Naive thymus-derived CD8-positive, alpha-beta T cell (primary cell): Measurements from ENCODE around the gene NDUFA12. TPM values are rescaled to one million over a fixed set of nuclear protein-coding genes. Genes with fewer than 3 reads are reported as not detected.

Experiments used
- ATAC-seq, 2 donors: fragments of 150-1000 bp; cut with Tn5 transposase in 1 of 2; sonication (Bioruptor Pico), chemical (Tn5 transposase) in 1 of 2; 1 replicate in 1 of 2; 2 replicates in 1 of 2; pipeline ENCODE4 v1.10.0; 2021; ENCODE audit warnings: mild to moderate bottlenecking in 2 of 2, moderate library complexity in 2 of 2
- POLR2A ChIA-PET: fragments of 350-600 bp; sonication (Branson Sonifier 250); formaldehyde crosslinking; loops from one replicate; lab custom pipeline; 2021; ENCODE audit warnings: antibody characterized with exemption; lab: Charles Lee
- DNase-seq, 10 donors: peaks; one replicate each; pipeline versions ENCODE4 v3.0.0 to v3.0.0-alpha.2; 2020 to 2022
- H3K27ac Mint-ChIP-seq, 10 donors: one replicate each; pipeline ENCODE4 v1.8.0; 2020 to 2022; ENCODE audit warnings: mild to moderate bottlenecking in 10 of 10, mixed read lengths in 10 of 10, moderate library complexity in 4 of 10, inconsistent platforms in 1 of 10
- H3K27me3 Mint-ChIP-seq, 5 donors: one replicate each; pipeline ENCODE4 v1.8.0; 2021 to 2022; ENCODE audit warnings: mixed read lengths in 5 of 5
- H3K36me3 Mint-ChIP-seq, 3 donors: one replicate each; pipeline ENCODE4 v1.8.0; 2020 to 2022; ENCODE audit warnings: mixed read lengths in 3 of 3, mild to moderate bottlenecking in 2 of 3, inconsistent platforms in 1 of 3
- H3K4me1 Mint-ChIP-seq, 4 donors: one replicate each; pipeline ENCODE4 v1.8.0; 2021 to 2022; ENCODE audit warnings: mixed read lengths in 4 of 4
- H3K4me3 Mint-ChIP-seq, 10 donors: one replicate each; pipeline ENCODE4 v1.8.0; 2020 to 2022; ENCODE audit warnings: mild to moderate bottlenecking in 10 of 10, mixed read lengths in 10 of 10, moderate library complexity in 6 of 10, inconsistent platforms in 1 of 10
- H3K9me3 Mint-ChIP-seq, 9 donors: one replicate each; pipeline ENCODE4 v1.8.0; 2020 to 2022; ENCODE audit warnings: mixed read lengths in 9 of 9, mild to moderate bottlenecking in 3 of 9, inconsistent platforms in 1 of 9, moderate library complexity in 1 of 9
- polyA plus RNA-seq, 3 donors: library from polyadenylated mRNA; unstranded; fragments of 300-500 nt; fragmentation: Illumina TruSeq; gene quantifications; one replicate each; pipeline ENCODE4 v1.2.3, GENCODE V29; 2021
- total RNA-seq, 8 experiments: library from RNA in 2 of 8; stranded (reverse) in 2 of 8; gene quantifications; one replicate each; pipeline ENCODE4 v1.2.3 and lab custom pipeline; 2021 to 2026

NDUFA12 gene
- total and polyA plus RNA-seq, 5 experiments from 2014 or later = 67.5 to 364 (median 282) TPM

DNA sequence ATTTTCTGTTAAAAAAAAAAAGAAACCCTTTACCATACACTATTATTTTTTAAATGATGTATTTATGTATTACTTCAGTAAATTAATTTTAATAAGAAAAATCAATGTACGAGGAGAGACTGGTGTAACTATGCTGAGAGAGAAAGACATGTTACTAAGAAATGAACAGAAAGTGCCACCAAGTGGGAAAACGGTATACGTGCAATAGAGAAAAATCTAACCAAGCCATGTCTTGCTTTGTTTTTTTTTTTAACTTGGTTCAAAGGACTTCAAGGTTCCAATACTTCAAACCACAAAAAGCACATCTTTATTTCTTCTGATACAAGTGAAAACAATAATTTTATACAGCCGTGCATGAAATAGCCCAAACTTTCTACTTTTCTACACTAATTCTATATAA, 22.9 kb downstream of the NDUFA12 start:
- Mint-ChIP-seq H3K36me3 (peaks cover 0 to 34% (median 4%) of the 10 kb centered on the region in 3 donors), H3K9me3 (no peaks in the 10 kb centered on the region), H3K27me3 (no peaks in the 10 kb centered on the region), H3K4me3 (peak overlapping the region in 2 of 10 donors; percentile 23 to 45), H3K4me1 (peaks cover 26 to 58% (median 46%) of the 10 kb centered on the region in 4 donors), H3K27ac (peak overlapping the region in 9 of 10 donors; percentile 13 to 69 (median 36))
- ATAC-seq = peak; percentile 66 to 71
- DNase-seq = peak in 3 of 10 donors; percentile 33 to 60 (median 55)
- POLR2A ChIA-PET = interaction anchor here (0.6 kb wide), 1 partner anchor 270 kb away, joined by 3 read pairs; no protein-coding TSS in a partner anchor

DNA sequence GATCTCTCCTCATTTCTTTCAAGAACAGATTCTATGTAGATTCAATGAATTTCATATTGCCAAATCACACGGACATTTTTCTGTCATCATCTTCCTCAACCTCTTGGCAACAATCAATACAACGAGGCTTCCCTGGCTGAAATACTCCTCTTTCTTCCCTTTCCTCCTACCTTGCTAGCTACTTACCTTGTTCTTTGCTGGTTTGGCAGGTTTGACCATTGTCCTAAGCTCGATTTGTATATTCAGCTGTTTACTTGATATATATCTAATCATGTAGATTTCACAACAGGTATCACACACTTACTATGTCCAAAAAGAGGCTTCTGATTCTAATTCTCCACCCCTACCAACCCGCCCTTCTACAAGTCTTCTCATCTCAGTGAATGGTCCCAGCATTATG, 23.6 kb downstream of the NDUFA12 start:
- ATAC-seq (no peak), DNase-seq (no peak)
- Mint-ChIP-seq H3K4me1 (peaks cover 26 to 57% (median 47%) of the 10 kb centered on the region in 4 donors), H3K9me3 (no peaks in the 10 kb centered on the region), H3K4me3 (no peak overlapping the region), H3K27me3 (no peaks in the 10 kb centered on the region), H3K27ac (peak overlapping the region in 3 of 10 donors; percentile 3 to 54 (median 6)), H3K36me3 (peaks cover 0 to 37% (median 4%) of the 10 kb centered on the region in 3 donors)
- POLR2A ChIA-PET = no interaction called here

DNA sequence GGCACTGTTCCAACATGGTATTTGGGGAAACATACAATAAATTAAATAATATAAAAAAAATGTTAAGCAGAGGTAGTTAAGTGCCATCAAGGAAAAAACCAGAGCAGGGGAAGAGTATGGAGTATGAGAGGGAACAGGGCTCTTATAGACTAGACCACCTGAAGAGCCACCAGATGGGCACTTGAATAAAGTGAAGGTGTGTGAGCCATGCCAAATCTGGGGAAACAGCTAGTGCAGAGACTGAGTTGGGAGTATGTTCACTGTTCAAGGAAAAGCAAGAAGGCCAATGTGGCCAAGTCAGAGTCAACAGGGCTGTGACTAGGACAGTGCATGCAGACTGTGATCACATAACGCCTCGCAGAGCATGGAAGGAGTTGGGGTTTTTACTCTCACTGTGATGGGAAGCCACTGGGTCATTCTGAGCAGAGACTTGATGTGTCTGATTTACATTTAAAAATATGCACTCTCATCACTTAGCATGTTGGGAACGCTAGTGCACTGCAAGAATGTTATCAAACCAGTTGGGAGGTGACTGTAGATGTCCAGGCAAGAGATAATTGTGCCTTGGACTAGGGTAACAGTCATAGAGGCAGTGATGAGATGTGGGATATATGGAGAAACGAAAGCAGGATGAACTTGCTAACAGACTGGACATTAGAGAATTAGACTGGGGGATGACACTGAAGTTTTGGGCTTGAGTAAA, 25.6 kb downstream of the NDUFA12 start:
- no peaks in the 10 kb centered on the region for H3K9me3 Mint-ChIP-seq
- DNase-seq (no peak), ATAC-seq (no peak)
- H3K27me3 Mint-ChIP-seq = no peaks in the 10 kb centered on the region
- no peak overlapping the region for H3K4me3 Mint-ChIP-seq
- H3K4me1 Mint-ChIP-seq = peaks cover 20 to 45% (median 37%) of the 10 kb centered on the region in 4 donors
- H3K36me3 Mint-ChIP-seq = peaks cover 0 to 40% (median 6%) of the 10 kb centered on the region in 3 donors
- POLR2A ChIA-PET = interaction anchor here (0.7 kb wide), 1 partner anchor 12 kb away, joined by 4 read pairs; no protein-coding TSS in a partner anchor
- H3K27ac Mint-ChIP-seq = peak overlapping the region in 1 of 10 donors; percentile 16

DNA sequence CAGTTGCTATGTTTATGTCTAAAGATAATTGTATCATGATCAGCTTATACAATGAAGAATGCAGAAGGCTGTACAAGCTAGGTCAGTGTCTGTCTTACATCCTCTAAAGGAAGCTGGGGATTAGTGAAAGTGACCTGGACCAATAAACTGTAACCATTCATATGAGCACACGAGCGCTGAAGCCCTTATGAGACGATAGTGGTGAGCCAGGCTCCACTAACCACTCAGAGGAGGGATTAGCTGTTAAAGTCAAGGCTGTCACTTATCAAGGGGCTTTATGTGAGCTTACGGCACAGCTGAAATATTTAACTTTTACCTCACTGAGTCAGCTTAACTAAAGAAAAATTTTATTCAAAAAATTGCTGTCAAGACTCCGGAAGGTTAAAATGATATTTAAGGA, 30.3 kb downstream of the NDUFA12 start:
- no peaks in the 10 kb centered on the region for H3K9me3 Mint-ChIP-seq
- no peak overlapping the region for H3K4me3 Mint-ChIP-seq
- peaks cover 0 to 67% (median 21%) of the 10 kb centered on the region in 3 donors for H3K36me3 Mint-ChIP-seq
- H3K27me3 Mint-ChIP-seq = no peaks in the 10 kb centered on the region
- POLR2A ChIA-PET = interaction anchor here (0.5 kb wide), 1 partner anchor 46 kb away, joined by 3 read pairs; no protein-coding TSS in a partner anchor
- DNase-seq (no peak), ATAC-seq (no peak)
- peaks cover 12 to 34% (median 17%) of the 10 kb centered on the region in 4 donors for H3K4me1 Mint-ChIP-seq
- H3K27ac Mint-ChIP-seq = no peak overlapping the region

DNA sequence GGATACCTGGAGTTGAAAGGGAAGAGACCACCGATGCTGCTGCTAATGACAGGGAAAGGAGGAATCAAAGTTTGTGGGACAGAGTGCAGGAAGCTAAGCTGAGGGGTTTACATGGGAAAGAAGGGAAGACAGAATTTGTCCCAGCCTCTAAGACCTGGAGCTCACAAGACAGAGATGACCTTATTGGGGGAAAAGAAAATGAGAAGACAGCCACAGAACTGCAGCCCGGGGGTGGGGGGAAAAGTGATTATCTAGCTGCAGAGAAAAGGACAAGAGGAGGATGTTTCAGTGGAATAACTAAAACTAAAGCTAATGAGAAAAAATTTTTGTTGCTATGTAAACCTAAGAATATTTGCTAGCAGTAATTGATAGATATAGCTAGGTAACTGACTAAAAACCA, 30.7 kb downstream of the NDUFA12 start:
- no peaks in the 10 kb centered on the region for H3K9me3 Mint-ChIP-seq
- H3K4me1 Mint-ChIP-seq = peaks cover 9 to 30% (median 13%) of the 10 kb centered on the region in 4 donors
- DNase-seq = no peak
- no peaks in the 10 kb centered on the region for H3K27me3 Mint-ChIP-seq
- H3K27ac Mint-ChIP-seq = peak overlapping the region in 1 of 10 donors; percentile 38
- peaks cover 0 to 62% (median 21%) of the 10 kb centered on the region in 3 donors for H3K36me3 Mint-ChIP-seq
- no peak for ATAC-seq
- H3K4me3 Mint-ChIP-seq = no peak overlapping the region
- POLR2A ChIA-PET = interaction anchor here (0.5 kb wide), 1 partner anchor 46 kb away, joined by 3 read pairs; no protein-coding TSS in a partner anchor

DNA sequence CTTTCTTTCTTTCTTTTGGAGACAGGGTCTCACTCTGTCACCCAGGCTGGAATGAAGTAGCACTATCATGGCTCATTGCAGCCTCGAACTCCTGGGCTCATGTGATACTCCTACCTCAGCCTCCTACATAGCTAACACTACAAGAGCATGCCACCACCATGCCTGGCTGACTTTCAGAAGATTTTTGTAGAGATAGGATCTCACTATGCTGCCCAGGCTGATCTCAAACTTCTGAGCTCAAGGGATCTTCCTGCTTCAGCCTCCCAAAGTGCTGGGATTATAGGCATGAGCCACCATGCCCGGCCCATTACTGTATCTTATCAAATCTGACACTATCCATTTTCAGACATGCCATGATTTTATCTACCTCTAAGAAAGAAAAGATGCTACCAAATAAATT, 31.6 kb downstream of the NDUFA12 start:
- Mint-ChIP-seq H3K4me3 (no peak overlapping the region), H3K4me1 (peaks cover 6 to 26% (median 9%) of the 10 kb centered on the region in 4 donors), H3K36me3 (peaks cover 0 to 62% (median 21%) of the 10 kb centered on the region in 3 donors), H3K27ac (no peak overlapping the region), H3K27me3 (no peaks in the 10 kb centered on the region), H3K9me3 (no peaks in the 10 kb centered on the region)
- DNase-seq = no peak
- POLR2A ChIA-PET = no interaction called here
- no peak for ATAC-seq

DNA sequence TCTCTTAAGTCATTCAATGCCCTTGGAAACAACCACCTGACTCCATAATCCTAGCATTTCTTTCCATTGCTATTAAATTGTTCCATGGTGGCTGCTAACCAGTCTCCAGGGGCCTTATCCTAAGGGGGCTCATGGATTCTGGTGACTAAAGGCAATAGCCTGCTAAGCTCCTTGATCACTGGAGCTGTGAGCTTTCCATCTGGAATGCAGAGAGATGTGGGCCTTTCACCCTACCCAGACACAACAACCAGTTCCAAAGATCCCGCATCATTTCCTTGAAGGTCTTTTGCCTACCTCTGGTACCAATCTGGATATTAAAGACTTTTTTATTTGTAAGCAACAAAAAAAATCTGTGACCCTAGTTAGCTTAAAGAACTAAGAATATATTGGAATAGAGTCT, 32.9 kb downstream of the NDUFA12 start:
- POLR2A ChIA-PET = no interaction called here

DNA sequence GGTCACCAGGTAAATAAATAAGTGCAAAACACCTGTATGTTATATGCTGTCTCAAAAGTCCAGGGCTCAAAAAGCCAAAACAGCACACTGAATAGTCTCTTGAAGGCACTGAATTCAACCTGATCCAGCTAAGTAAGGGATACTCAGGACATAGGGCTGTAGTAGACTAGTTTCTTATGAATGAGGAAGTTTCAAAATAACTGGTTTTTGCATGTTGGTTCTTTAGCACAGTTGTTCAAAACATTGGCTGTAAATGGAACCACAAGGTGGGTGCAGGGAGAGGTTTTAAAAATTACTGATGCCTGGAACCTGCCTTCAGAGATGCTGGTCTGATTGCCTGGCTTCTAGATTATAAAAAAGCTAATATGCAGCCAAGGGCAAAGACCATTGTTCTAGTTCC, 34.1 kb downstream of the NDUFA12 start:
- no peak for DNase-seq
- Mint-ChIP-seq H3K27ac (peak overlapping the region in 3 of 10 donors; percentile 24 to 47 (median 31)), H3K4me1 (peaks cover 0 to 18% (median 3%) of the 10 kb centered on the region in 4 donors), H3K36me3 (peaks cover 0 to 49% (median 19%) of the 10 kb centered on the region in 3 donors), H3K9me3 (no peaks in the 10 kb centered on the region), H3K27me3 (no peaks in the 10 kb centered on the region), H3K4me3 (no peak overlapping the region)
- POLR2A ChIA-PET = no interaction called here
- ATAC-seq = no peak

More for the DNA sequence above, 32.9 kb downstream of the NDUFA12 start:
- ATAC-seq (no peak), DNase-seq (no peak)
- Mint-ChIP-seq H3K4me1 (peaks cover 2 to 18% (median 6%) of the 10 kb centered on the region in 4 donors), H3K36me3 (peaks cover 0 to 56% (median 21%) of the 10 kb centered on the region in 3 donors), H3K27me3 (no peaks in the 10 kb centered on the region), H3K27ac (no peak overlapping the region), H3K9me3 (no peaks in the 10 kb centered on the region), H3K4me3 (no peak overlapping the region)

DNA sequence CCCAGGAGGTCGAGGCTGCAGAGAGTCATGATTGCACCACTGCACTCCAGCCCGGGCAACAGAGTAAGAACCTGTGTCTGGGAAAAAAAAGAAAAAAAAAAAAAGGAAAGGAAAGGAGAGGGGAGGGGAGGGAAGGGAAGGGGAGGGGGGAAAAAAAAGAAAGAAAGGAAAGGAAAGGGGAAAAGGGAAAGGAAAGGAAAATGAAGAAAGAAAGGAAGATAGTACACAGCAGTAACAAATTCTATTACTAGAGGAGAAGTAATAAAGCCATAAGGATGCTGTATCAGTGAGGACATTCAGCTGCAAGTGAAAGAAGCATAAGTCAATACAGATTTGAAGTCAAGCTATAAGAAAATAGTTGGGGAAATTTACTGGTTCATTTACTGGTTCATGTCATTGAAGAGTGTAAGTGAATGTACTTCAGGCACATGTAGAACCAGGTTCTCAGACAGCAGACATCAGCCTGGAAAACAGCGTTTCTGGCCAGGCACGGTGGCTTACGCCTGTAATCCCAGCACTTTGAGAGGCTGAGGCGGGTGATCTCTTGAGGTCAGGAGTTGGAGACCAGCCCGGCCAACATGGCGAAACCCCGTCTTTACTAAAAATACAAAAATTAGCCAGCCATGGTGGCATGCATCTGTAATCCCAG, 37.4 kb downstream of the NDUFA12 start:
- H3K27me3 Mint-ChIP-seq = no peaks in the 10 kb centered on the region
- no peak overlapping the region for H3K4me3 Mint-ChIP-seq
- peak overlapping the region in 1 of 10 donors; percentile 42 for H3K27ac Mint-ChIP-seq
- H3K36me3 Mint-ChIP-seq = peaks cover 0 to 23% (median 4%) of the 10 kb centered on the region in 3 donors
- ATAC-seq (no peak), DNase-seq (no peak)
- peaks cover 0 to 18% (median 1%) of the 10 kb centered on the region in 4 donors for H3K4me1 Mint-ChIP-seq
- POLR2A ChIA-PET = interaction anchor here (0.7 kb wide), 1 partner anchor 35 kb away, joined by 3 read pairs; no protein-coding TSS in a partner anchor
- no peaks in the 10 kb centered on the region for H3K9me3 Mint-ChIP-seq

DNA sequence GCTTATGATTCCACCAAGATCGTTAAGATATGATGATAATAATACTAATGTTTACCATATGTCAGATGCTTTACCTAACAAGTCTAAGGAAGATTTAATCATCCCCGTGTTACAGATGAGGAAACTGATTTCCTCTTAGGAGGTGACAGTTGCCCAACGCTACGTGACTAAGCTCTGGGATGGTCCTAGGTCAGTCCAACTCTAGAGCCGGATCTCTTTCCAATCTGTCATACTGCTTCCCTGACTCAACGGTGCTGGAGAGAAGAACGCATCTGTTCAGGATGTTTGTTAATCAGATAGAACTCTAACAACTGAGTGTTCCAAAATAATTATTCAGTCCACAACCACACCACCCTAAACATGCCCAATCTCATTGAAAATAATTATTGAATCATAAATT, 39.8 kb downstream of the NDUFA12 start:
- no peak overlapping the region for H3K4me3 Mint-ChIP-seq
- DNase-seq (no peak), ATAC-seq (no peak)
- POLR2A ChIA-PET = no interaction called here
- no peak overlapping the region for H3K27ac Mint-ChIP-seq
- peaks cover 0 to 12% (median 4%) of the 10 kb centered on the region in 5 donors for H3K27me3 Mint-ChIP-seq
- H3K36me3 Mint-ChIP-seq = peaks cover 0 to under 1% (median 0%) of the 10 kb centered on the region in 3 donors
- no peaks in the 10 kb centered on the region for H3K9me3 Mint-ChIP-seq
- peaks cover 0 to 4% (median under 1%) of the 10 kb centered on the region in 4 donors for H3K4me1 Mint-ChIP-seq

DNA sequence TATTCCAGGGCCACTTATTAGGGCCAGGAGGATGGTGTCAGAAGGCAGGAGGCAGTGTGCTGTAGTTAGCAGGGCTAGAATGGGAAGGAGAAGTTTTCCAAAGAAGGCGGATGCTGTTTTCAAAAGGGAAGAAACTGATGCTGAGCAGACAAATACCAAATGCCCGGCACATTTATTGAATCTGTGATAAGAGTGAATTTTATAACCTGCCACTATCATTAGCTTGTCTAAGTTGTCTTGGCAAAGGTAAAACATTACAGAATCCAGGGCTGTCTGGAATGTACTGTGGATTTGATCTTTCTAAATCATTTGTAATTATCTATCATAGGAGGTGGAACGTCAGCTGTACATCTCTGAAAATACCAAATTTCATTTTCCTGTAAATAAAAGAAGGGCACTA, 40.8 kb downstream of the NDUFA12 start:
- Mint-ChIP-seq H3K4me1 (peaks cover 0 to 1% (median 0%) of the 10 kb centered on the region in 4 donors), H3K4me3 (no peak overlapping the region), H3K9me3 (no peaks in the 10 kb centered on the region), H3K27me3 (peaks cover 0 to 12% (median 4%) of the 10 kb centered on the region in 5 donors), H3K27ac (no peak overlapping the region), H3K36me3 (no peaks in the 10 kb centered on the region)
- no peak for ATAC-seq
- POLR2A ChIA-PET = no interaction called here
- DNase-seq = no peak

DNA sequence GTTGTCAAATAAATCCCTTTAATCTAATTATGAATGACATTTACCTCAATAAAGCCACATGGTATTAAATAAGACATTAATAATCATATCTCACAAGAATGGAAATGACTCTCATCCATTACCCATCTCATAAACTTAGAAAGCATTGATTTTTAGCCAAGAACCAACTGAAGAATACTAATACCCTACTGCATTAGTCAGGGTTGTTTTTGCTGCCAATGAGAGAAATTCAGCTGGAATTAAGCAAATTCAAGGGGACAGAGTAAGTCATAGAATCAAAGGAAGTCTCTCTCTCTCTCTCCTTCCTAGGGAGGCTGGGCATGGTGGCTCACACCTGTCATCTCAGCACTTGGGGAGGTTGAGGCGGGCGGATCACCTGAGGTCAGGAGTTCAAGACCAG, 41.6 kb downstream of the NDUFA12 start:
- peaks cover 0 to 2% (median under 1%) of the 10 kb centered on the region in 4 donors for H3K4me1 Mint-ChIP-seq
- peaks cover 0 to 19% (median 5%) of the 10 kb centered on the region in 5 donors for H3K27me3 Mint-ChIP-seq
- no peak overlapping the region for H3K27ac Mint-ChIP-seq
- DNase-seq (no peak), ATAC-seq (no peak)
- no peaks in the 10 kb centered on the region for H3K9me3 Mint-ChIP-seq
- no peak overlapping the region for H3K4me3 Mint-ChIP-seq
- POLR2A ChIA-PET = no interaction called here
- no peaks in the 10 kb centered on the region for H3K36me3 Mint-ChIP-seq
